Endothelial cell of umbilical vein (primary cell): ENCODE results near the gene MEGF11. TPM values are rescaled to one million over a fixed set of nuclear protein-coding genes. Genes with fewer than 3 reads are reported as not detected.

Source experiments
- BruUV-seq: library from RNA; stranded (reverse); fragments of 400-500 nt; replicated peaks from 2 replicates; lab custom pipeline; 2021; lab: Mats Ljungman, UMichigan
- CTCF ChIA-PET: fragments of 300-600, 350-600 bp; sonication (Branson Sonifier 250); formaldehyde crosslinking; loops from one replicate; lab custom pipeline; 2021; ENCODE audit warnings: antibody characterized with exemption, inconsistent platforms; lab: Charles Lee
- POLR2A ChIA-PET: fragments of 300-600, 350-600 bp; sonication (Branson Sonifier 250); formaldehyde crosslinking; loops from one replicate; lab custom pipeline; 2021; ENCODE audit warnings: antibody characterized with exemption, inconsistent platforms; lab: Charles Lee
- DNase-seq: peaks from one replicate; pipeline ENCODE4 v3.0.0-alpha.2; 2011; ENCODE audit warnings: low read depth, low spot score
- FAIRE-seq: peaks from 2 replicates; lab custom pipeline; 2011; peaks lifted over from hg19 to GRCh38; lab: Jason Lieb, UNC
- H2AFZ ChIP-seq: 2 replicates; pipeline ENCODE4 v1.6.0; 2012; ENCODE audit warnings: low read depth, low read length, control low read depth, inconsistent platforms
- H3K27ac ChIP-seq: 2 replicates; pipeline ENCODE4 v1.5.1; 2011; ENCODE audit warnings: low read depth, mild to moderate bottlenecking, control low read depth, low read length, moderate library complexity; ENCODE audit not compliant: insufficient read depth
- H3K27me3 ChIP-seq, 2 experiments: 2 replicates each; pipeline versions ENCODE4 v1.6.0 to v1.6.1; 2011; ENCODE audit warnings: low read length in 2 of 2, mixed read lengths in 1 of 2; ENCODE audit not compliant: control insufficient read depth in 2 of 2, insufficient read depth in 2 of 2
- H3K36me3 ChIP-seq, 2 experiments: 2 replicates in 1 of 2; 3 replicates in 1 of 2; pipeline ENCODE4 v1.5.1; 2011; ENCODE audit warnings: low read length in 2 of 2, mild to moderate bottlenecking in 1 of 2, moderate library complexity in 1 of 2; ENCODE audit not compliant: control insufficient read depth in 2 of 2, insufficient read depth in 2 of 2; ENCODE audit errors: extremely low read depth in 1 of 2
- H3K4me1 ChIP-seq: 3 replicates; pipeline ENCODE4 v1.5.1; 2011; ENCODE audit warnings: mild to moderate bottlenecking, low read length; ENCODE audit not compliant: control insufficient read depth, insufficient read depth; ENCODE audit errors: extremely low read depth
- H3K4me2 ChIP-seq: 2 replicates; pipeline ENCODE4 v1.6.1; 2011; ENCODE audit warnings: low read length, control low read depth, mixed read lengths; ENCODE audit not compliant: insufficient read depth
- H3K4me3 ChIP-seq, 3 experiments: fragments of 200-600 bp in 1 of 3; sonication (generic), shearing (Covaris generic) in 1 of 3; replicated peaks in 1 of 3; 2 replicates each; pipeline ENCODE4 v1.5.1; 2011 to 2016; ENCODE audit warnings: control low read depth in 3 of 3, low read length in 3 of 3, mild to moderate bottlenecking in 2 of 3, inconsistent platforms in 1 of 3, low read depth in 1 of 3, moderate library complexity in 1 of 3; ENCODE audit not compliant: insufficient read depth in 1 of 3
- H3K79me2 ChIP-seq: 2 replicates; pipeline ENCODE4 v1.6.0; 2012; ENCODE audit warnings: low read length, inconsistent platforms; ENCODE audit not compliant: control insufficient read depth, insufficient read depth
- H3K9ac ChIP-seq: replicated peaks from 2 replicates; pipeline ENCODE3; 2011; ENCODE audit warnings: low read length, control low read depth; ENCODE audit not compliant: insufficient read depth; ENCODE audit errors: extremely low read depth
- H3K9me1 ChIP-seq: replicated peaks from 3 replicates; pipeline ENCODE4 v1.6.0; 2011; ENCODE audit warnings: mild to moderate bottlenecking, low read length; ENCODE audit not compliant: control insufficient read depth, insufficient read depth; ENCODE audit errors: extremely low read depth
- H3K9me3 ChIP-seq: replicated peaks from 2 replicates; pipeline ENCODE4 v1.5.1; 2012; ENCODE audit warnings: low read length, inconsistent platforms; ENCODE audit not compliant: control insufficient read depth, insufficient read depth
- H4K20me1 ChIP-seq: replicated peaks from 2 replicates; pipeline ENCODE3; 2011; ENCODE audit warnings: mild to moderate bottlenecking, low read length; ENCODE audit not compliant: control insufficient read depth, insufficient read depth; ENCODE audit errors: extremely low read depth
- EZH2 ChIP-seq: IDR thresholded peaks from 2 replicates; pipeline ENCODE4 v1.6.1; 2012; ENCODE audit warnings: borderline replicate concordance, low read depth, mild to moderate bottlenecking, moderate library complexity, low read length, inconsistent platforms; ENCODE audit not compliant: severe bottlenecking
- FOS ChIP-seq: IDR thresholded peaks from 2 replicates; pipeline ENCODE4 v1.6.1; 2011; ENCODE audit warnings: mild to moderate bottlenecking, low read length, moderate library complexity, borderline replicate concordance; ENCODE audit not compliant: insufficient read depth
- GATA2 ChIP-seq: IDR thresholded peaks from 2 replicates; pipeline ENCODE4 v1.7.0; 2011; ENCODE audit warnings: low read depth, mild to moderate bottlenecking, moderate library complexity, mixed read lengths, low read length; ENCODE audit not compliant: insufficient read length, insufficient read depth
- JUN ChIP-seq: IDR thresholded peaks from 2 replicates; pipeline ENCODE4 v1.6.1; 2011; ENCODE audit warnings: borderline replicate concordance, low read depth; ENCODE audit not compliant: insufficient read length, insufficient read depth
- MAX ChIP-seq: IDR thresholded peaks from 2 replicates; pipeline ENCODE4 v1.6.1; 2011; ENCODE audit not compliant: insufficient read depth, insufficient read length
- MYC ChIP-seq: IDR thresholded peaks from one replicate; pipeline ENCODE4 v1.6.1; 2011; ENCODE audit warnings: mild to moderate bottlenecking, low read depth, low read length
- POLR2A ChIP-seq: IDR thresholded peaks from 2 replicates; pipeline ENCODE4 v1.6.1; 2012; ENCODE audit warnings: low read depth, mild to moderate bottlenecking, control low read depth, low read length
- POLR2AphosphoS5 ChIP-seq: IDR thresholded peaks from 2 replicates; pipeline ENCODE4 v1.6.1; 2012; ENCODE audit warnings: low read depth, mild to moderate bottlenecking, control low read depth, low read length, moderate library complexity; ENCODE audit not compliant: insufficient read depth
- dilution Hi-C: fragments of 300-500 bp; cut with MboI; formaldehyde crosslinking; loops from one replicate; pipeline ENCODE4 v1.15.0; 2019; ENCODE audit warnings: low sequenced_read_pairs; ENCODE audit not compliant: extremely low pct_ligation_motif_present
- intact Hi-C: fragments of 100-400 bp; cut with micrococcal nuclease; formaldehyde crosslinking; loops from one replicate; pipeline ENCODE4 v1.10.0; 2022
- polyA plus RNA-seq, 4 experiments: library from polyadenylated mRNA; depleted of rRNA in 3 of 4; stranded (reverse) in 3 of 4; unstranded in 1 of 4; fragments of >200 nt; gene quantifications; 2 replicates each; pipeline versions ENCODE4 v1.2.1 to v1.2.3, GENCODE V29; 2011 to 2012; ENCODE audit warnings: missing spikeins in 1 of 4
- total RNA-seq: library from RNA; stranded (reverse); gene quantifications from 2 replicates; pipeline ENCODE4 v1.2.3, GENCODE V29; 2021
- TF ChIP-seq, protein P1 (sequence below), 2 donors: IDR thresholded peaks; 1 replicate in 1 of 2; 2 replicates in 1 of 2; pipeline ENCODE4 v1.5.1; 2011; ENCODE audit warnings: low read length in 2 of 2, mild to moderate bottlenecking in 2 of 2, moderate library complexity in 2 of 2, control low read depth in 1 of 2, inconsistent platforms in 1 of 2, low read depth in 1 of 2; ENCODE audit not compliant: insufficient read depth in 1 of 2; ENCODE audit errors: extremely low read depth in 1 of 2

The MEGF11 gene
- total and polyA plus RNA-seq, 2 donors (not counting 3 experiments of a cell fraction or from before 2014, with no cell fraction given), result not detected

GRCh38 chr15:65920825-65921309 is 332.7 kb downstream of the MEGF11 start:
- Histone ChIP-seq H3K27ac (no peak overlapping the region), H3K4me1 (no peaks in the 10 kb centered on the region), H4K20me1 (no peaks in the 10 kb centered on the region), H3K27me3 (no peaks in the 10 kb centered on the region), H3K9ac (no peak overlapping the region), H2AFZ (no peak overlapping the region), H3K4me2 (no peak overlapping the region), H3K9me1 (no peaks in the 10 kb centered on the region), H3K79me2 (no peaks in the 10 kb centered on the region), H3K36me3 (no peaks in the 10 kb centered on the region), H3K9me3 (no peaks in the 10 kb centered on the region), H3K4me3 (no peak overlapping the region)
- no TSS peak for BruUV-seq
- CTCF ChIA-PET, result interaction anchor here (0.7 to 1.5 kb wide), 3 partner anchors 11 to 578 kb away, joined by 3 to 6 read pairs (median 3); no protein-coding TSS in a partner anchor
- TF ChIP-seq JUN (no peak), POLR2AphosphoS5 (no peak), FOS (no peak), POLR2A (no peak)
- FAIRE-seq (no peak), DNase-seq (no peak)
- intact Hi-C loops (no loop called here), dilution Hi-C loops (no loop called here)
- POLR2A ChIA-PET, result no interaction called here

DNA sequence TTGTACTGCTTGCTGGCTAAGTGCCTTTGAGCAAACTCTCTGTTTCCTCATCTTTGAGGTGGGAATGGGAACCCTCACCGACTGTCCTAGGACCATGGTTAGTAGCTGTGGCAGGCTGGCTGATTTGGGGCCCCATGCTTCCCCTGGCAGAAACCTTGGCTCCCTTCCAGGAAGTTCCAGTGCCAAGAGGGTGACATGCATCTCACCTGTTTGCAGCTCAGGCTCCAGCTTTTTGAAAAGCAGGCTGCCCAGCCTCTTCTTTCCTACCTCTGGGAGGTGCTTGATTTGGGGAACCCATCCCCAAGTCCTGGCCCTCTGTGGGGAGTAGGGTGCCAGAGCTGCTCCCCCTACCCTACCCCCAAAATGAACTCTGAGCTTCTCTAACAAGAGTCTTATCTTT is 333.4 kb downstream of the MEGF11 start:
- H3K4me3 ChIP-seq, result no peak overlapping the region
- POLR2A ChIA-PET, result no interaction called here
- H3K9me3 ChIP-seq, result no peaks in the 10 kb centered on the region
- FAIRE-seq, result no peak
- H3K4me1 ChIP-seq, result no peaks in the 10 kb centered on the region
- dilution Hi-C loops (no loop called here), intact Hi-C loops (no loop called here)
- DNase-seq, result no peak
- no peaks in the 10 kb centered on the region for H3K79me2 ChIP-seq
- no peak overlapping the region for H3K4me2 ChIP-seq
- no peaks in the 10 kb centered on the region for H3K9me1 ChIP-seq
- no peak overlapping the region for H2AFZ ChIP-seq
- H3K27me3 ChIP-seq, result no peaks in the 10 kb centered on the region
- CTCF ChIA-PET, result no interaction called here
- BruUV-seq, result no TSS peak
- H4K20me1 ChIP-seq, result no peaks in the 10 kb centered on the region
- TF ChIP-seq POLR2AphosphoS5 (no peak), GATA2 (no peak), EZH2 (no peak), FOS (no peak), JUN (no peak), POLR2A (no peak), MAX (no peak), MYC (no peak)
- TF ChIP-seq, protein P1, sequence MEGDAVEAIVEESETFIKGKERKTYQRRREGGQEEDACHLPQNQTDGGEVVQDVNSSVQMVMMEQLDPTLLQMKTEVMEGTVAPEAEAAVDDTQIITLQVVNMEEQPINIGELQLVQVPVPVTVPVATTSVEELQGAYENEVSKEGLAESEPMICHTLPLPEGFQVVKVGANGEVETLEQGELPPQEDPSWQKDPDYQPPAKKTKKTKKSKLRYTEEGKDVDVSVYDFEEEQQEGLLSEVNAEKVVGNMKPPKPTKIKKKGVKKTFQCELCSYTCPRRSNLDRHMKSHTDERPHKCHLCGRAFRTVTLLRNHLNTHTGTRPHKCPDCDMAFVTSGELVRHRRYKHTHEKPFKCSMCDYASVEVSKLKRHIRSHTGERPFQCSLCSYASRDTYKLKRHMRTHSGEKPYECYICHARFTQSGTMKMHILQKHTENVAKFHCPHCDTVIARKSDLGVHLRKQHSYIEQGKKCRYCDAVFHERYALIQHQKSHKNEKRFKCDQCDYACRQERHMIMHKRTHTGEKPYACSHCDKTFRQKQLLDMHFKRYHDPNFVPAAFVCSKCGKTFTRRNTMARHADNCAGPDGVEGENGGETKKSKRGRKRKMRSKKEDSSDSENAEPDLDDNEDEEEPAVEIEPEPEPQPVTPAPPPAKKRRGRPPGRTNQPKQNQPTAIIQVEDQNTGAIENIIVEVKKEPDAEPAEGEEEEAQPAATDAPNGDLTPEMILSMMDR (IDR thresholded peaks at IDR 0.05; ENCODE audit: extremely low read depth in 1 of 2, insufficient read depth in 1 of 2, low read depth in 1 of 2, low read length in 2 of 2), result no peak
- no peak overlapping the region for H3K9ac ChIP-seq
- H3K27ac ChIP-seq, result no peak overlapping the region
- no peaks in the 10 kb centered on the region for H3K36me3 ChIP-seq
